HepG2 (cell line): ENCODE results near the gene MRPS31.

Experiments
- ZNF75D ChIP-seq: sonication (generic); formaldehyde crosslinking; IDR thresholded peaks from 2 replicates; pipeline ENCODE4 v1.8.1; 2023; ENCODE audit warnings: missing genetic modification reagents, mild to moderate bottlenecking, borderline replicate concordance
- TF ChIP-seq, protein P1 (sequence below): sonication (generic); formaldehyde crosslinking; IDR thresholded peaks from 2 replicates; pipeline ENCODE4 v1.4.0; 2020; ENCODE audit warnings: missing genetic modification reagents
- TF ChIP-seq, protein P2 (sequence below): sonication (generic); formaldehyde crosslinking; IDR thresholded peaks from 2 replicates; pipeline ENCODE4 v1.5.0; 2020; ENCODE audit warnings: missing genetic modification reagents
- TF ChIP-seq, protein P3 (sequence below): sonication (generic); formaldehyde crosslinking; IDR thresholded peaks from 2 replicates; pipeline ENCODE4 v1.5.1; 2020; ENCODE audit warnings: mild to moderate bottlenecking, missing genetic modification reagents, borderline replicate concordance

DNA sequence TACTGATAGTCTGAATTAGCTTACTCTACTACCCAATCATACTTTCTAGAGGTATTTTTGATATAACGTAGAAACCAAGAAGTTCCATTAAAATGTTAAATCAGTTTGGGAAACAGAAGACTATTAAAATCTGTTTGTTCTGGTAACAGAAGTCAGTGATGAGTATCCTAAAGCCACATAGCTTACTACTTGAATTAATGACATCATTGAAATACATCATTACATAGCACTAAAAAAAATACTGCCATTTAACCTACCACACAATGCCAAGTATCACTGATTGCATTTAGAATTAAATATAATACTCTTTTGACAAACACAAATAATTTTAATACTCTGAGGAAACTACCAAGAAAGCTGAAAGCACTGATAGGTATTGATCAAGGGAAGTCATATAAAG is 5.4 kb downstream of the MRPS31 start:
- no peak for TF ChIP-seq ZNF75D (CRISPR knock-in tag)
- TF ChIP-seq, protein P1, sequence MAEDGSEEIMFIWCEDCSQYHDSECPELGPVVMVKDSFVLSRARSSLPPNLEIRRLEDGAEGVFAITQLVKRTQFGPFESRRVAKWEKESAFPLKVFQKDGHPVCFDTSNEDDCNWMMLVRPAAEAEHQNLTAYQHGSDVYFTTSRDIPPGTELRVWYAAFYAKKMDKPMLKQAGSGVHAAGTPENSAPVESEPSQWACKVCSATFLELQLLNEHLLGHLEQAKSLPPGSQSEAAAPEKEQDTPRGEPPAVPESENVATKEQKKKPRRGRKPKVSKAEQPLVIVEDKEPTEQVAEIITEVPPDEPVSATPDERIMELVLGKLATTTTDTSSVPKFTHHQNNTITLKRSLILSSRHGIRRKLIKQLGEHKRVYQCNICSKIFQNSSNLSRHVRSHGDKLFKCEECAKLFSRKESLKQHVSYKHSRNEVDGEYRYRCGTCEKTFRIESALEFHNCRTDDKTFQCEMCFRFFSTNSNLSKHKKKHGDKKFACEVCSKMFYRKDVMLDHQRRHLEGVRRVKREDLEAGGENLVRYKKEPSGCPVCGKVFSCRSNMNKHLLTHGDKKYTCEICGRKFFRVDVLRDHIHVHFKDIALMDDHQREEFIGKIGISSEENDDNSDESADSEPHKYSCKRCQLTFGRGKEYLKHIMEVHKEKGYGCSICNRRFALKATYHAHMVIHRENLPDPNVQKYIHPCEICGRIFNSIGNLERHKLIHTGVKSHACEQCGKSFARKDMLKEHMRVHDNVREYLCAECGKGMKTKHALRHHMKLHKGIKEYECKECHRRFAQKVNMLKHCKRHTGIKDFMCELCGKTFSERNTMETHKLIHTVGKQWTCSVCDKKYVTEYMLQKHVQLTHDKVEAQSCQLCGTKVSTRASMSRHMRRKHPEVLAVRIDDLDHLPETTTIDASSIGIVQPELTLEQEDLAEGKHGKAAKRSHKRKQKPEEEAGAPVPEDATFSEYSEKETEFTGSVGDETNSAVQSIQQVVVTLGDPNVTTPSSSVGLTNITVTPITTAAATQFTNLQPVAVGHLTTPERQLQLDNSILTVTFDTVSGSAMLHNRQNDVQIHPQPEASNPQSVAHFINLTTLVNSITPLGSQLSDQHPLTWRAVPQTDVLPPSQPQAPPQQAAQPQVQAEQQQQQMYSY (CRISPR knock-in tag): no peak
- TF ChIP-seq, protein P2, sequence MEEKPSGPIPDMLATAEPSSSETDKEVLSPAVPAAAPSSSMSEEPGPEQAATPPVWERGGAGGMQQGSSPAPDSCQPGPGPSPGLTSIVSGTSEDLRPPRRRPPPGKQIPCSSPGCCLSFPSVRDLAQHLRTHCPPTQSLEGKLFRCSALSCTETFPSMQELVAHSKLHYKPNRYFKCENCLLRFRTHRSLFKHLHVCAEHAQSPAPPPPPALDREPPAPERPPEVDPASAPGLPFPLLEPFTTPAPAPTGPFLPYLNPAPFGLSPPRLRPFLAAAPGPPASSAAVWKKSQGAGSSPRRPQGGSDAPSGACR (CRISPR knock-in tag): no peak
- TF ChIP-seq, protein P3, sequence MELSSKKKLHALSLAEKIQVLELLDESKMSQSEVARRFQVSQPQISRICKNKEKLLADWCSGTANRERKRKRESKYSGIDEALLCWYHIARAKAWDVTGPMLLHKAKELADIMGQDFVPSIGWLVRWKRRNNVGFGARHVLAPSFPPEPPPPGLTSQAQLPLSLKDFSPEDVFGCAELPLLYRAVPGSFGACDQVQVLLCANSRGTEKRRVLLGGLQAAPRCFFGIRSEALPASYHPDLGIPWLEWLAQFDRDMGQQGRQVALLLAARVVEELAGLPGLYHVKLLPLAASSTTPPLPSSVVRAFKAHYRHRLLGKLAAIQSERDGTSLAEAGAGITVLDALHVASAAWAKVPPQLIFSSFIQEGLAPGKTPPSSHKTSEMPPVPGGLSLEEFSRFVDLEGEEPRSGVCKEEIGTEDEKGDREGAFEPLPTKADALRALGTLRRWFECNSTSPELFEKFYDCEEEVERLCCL (CRISPR knock-in tag): no peak
